ENCODE data around the gene DCAKD. TPM values are rescaled to one million over a fixed set of nuclear protein-coding genes. Genes with fewer than 3 reads are reported as not detected.

DCAKD gene
- total and polyA plus RNA-seq, 2 of the 8 experiments (the other 6 are each of a cell fraction or from before 2014, with no cell fraction given) = 35.6 to 52.9 TPM

DNA sequence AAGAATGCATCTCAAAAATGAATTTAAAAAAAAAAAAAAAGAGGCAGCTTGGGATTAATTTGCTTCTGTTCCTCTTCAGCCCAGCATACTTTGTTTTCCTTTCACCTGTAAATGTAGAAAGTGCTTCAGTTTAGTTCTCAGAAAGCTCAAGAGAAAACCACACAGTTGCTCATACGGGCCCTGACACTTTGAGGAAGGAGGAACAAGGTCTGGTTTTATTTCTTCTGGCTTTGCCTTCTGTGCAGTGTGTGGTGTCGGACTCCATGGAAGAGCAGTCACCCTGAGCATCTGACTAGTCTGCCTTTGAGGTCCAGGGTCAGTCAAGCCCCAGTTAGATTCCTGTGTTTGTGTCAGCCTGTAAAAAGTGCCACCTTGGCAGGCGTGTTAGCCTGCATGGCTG, 37.3 kb upstream of the DCAKD start (continued):
- TF ChIP-seq, protein P1, sequence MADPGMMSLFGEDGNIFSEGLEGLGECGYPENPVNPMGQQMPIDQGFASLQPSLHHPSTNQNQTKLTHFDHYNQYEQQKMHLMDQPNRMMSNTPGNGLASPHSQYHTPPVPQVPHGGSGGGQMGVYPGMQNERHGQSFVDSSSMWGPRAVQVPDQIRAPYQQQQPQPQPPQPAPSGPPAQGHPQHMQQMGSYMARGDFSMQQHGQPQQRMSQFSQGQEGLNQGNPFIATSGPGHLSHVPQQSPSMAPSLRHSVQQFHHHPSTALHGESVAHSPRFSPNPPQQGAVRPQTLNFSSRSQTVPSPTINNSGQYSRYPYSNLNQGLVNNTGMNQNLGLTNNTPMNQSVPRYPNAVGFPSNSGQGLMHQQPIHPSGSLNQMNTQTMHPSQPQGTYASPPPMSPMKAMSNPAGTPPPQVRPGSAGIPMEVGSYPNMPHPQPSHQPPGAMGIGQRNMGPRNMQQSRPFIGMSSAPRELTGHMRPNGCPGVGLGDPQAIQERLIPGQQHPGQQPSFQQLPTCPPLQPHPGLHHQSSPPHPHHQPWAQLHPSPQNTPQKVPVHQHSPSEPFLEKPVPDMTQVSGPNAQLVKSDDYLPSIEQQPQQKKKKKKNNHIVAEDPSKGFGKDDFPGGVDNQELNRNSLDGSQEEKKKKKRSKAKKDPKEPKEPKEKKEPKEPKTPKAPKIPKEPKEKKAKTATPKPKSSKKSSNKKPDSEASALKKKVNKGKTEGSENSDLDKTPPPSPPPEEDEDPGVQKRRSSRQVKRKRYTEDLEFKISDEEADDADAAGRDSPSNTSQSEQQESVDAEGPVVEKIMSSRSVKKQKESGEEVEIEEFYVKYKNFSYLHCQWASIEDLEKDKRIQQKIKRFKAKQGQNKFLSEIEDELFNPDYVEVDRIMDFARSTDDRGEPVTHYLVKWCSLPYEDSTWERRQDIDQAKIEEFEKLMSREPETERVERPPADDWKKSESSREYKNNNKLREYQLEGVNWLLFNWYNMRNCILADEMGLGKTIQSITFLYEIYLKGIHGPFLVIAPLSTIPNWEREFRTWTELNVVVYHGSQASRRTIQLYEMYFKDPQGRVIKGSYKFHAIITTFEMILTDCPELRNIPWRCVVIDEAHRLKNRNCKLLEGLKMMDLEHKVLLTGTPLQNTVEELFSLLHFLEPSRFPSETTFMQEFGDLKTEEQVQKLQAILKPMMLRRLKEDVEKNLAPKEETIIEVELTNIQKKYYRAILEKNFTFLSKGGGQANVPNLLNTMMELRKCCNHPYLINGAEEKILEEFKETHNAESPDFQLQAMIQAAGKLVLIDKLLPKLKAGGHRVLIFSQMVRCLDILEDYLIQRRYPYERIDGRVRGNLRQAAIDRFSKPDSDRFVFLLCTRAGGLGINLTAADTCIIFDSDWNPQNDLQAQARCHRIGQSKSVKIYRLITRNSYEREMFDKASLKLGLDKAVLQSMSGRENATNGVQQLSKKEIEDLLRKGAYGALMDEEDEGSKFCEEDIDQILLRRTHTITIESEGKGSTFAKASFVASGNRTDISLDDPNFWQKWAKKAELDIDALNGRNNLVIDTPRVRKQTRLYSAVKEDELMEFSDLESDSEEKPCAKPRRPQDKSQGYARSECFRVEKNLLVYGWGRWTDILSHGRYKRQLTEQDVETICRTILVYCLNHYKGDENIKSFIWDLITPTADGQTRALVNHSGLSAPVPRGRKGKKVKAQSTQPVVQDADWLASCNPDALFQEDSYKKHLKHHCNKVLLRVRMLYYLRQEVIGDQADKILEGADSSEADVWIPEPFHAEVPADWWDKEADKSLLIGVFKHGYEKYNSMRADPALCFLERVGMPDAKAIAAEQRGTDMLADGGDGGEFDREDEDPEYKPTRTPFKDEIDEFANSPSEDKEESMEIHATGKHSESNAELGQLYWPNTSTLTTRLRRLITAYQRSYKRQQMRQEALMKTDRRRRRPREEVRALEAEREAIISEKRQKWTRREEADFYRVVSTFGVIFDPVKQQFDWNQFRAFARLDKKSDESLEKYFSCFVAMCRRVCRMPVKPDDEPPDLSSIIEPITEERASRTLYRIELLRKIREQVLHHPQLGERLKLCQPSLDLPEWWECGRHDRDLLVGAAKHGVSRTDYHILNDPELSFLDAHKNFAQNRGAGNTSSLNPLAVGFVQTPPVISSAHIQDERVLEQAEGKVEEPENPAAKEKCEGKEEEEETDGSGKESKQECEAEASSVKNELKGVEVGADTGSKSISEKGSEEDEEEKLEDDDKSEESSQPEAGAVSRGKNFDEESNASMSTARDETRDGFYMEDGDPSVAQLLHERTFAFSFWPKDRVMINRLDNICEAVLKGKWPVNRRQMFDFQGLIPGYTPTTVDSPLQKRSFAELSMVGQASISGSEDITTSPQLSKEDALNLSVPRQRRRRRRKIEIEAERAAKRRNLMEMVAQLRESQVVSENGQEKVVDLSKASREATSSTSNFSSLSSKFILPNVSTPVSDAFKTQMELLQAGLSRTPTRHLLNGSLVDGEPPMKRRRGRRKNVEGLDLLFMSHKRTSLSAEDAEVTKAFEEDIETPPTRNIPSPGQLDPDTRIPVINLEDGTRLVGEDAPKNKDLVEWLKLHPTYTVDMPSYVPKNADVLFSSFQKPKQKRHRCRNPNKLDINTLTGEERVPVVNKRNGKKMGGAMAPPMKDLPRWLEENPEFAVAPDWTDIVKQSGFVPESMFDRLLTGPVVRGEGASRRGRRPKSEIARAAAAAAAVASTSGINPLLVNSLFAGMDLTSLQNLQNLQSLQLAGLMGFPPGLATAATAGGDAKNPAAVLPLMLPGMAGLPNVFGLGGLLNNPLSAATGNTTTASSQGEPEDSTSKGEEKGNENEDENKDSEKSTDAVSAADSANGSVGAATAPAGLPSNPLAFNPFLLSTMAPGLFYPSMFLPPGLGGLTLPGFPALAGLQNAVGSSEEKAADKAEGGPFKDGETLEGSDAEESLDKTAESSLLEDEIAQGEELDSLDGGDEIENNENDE (IDR thresholded peaks at IDR 0.05; ENCODE audit: insufficient replicate concordance, low read length) = no peak
- TF ChIP-seq SIN3A (conservative IDR thresholded peaks at IDR 0.05 in 1 of 2, IDR thresholded peaks at IDR 0.05 in 1 of 2; ENCODE audit: low read depth in 1 of 2, low read length in 2 of 2) = no peak
- no peak for TF ChIP-seq MAX (IDR thresholded peaks at IDR 0.05)
- no peak for TF ChIP-seq NRF1 (IDR thresholded peaks at IDR 0.05; ENCODE audit: low read depth, low read length)
- TF ChIP-seq SUZ12 (IDR thresholded peaks at IDR 0.05; ENCODE audit: low read length) = no peak
- no peak for TF ChIP-seq GTF2F1 (IDR thresholded peaks at IDR 0.05; ENCODE audit: borderline replicate concordance, low read depth, low read length)
- TF ChIP-seq ZNF274 (IDR thresholded peaks at IDR 0.05; ENCODE audit: borderline replicate concordance, extremely low read depth, low read length) = no peak
- no peak for TF ChIP-seq KDM1A (IDR thresholded peaks at IDR 0.05; ENCODE audit: borderline replicate concordance, low read length)
- TF ChIP-seq BCL11A (IDR thresholded peaks at IDR 0.05; ENCODE audit: low read depth in 2 of 2, low read length in 2 of 2) = no peak
